ENCODE results near the gene C7orf57.

The C7orf57 gene

GRCh38 chr7:48091506-48092433, 56.4 kb downstream of the C7orf57 start:
- Histone ChIP-seq H3K4me2 (ENCODE audit: low read length, poor library complexity, severe bottlenecking) (no peak overlapping the region), H3K36me3 (ENCODE audit: control insufficient read depth in 1 of 2, insufficient read depth in 2 of 2, low read depth in 1 of 2, low read length in 2 of 2) (peaks cover 17 to 44% of the 10 kb centered on the region in 2 experiments), H3K27me3 (ENCODE audit: control insufficient read depth in 1 of 2, insufficient read depth in 1 of 2, low read length in 2 of 2) (no peaks in the 10 kb centered on the region), H3K4me3 (ENCODE audit: insufficient read depth in 1 of 2, low read depth in 1 of 2, low read length in 2 of 2) (no peak overlapping the region), H2BK12ac (ENCODE audit: low read length in 2 of 2) (peak overlapping the region in 1 of 2 experiments; percentile 22), H3K27ac (ENCODE audit: low read length, poor library complexity, severe bottlenecking) (no peak overlapping the region), H3K9me3 (ENCODE audit: control insufficient read depth, low read length) (no peaks in the 10 kb centered on the region), H2BK120ac (ENCODE audit: low read depth, low read length) (no peak overlapping the region), H4K91ac (ENCODE audit: low read length) (no peak overlapping the region), H3K79me1 (replicated peaks; ENCODE audit: low read length, poor library complexity, severe bottlenecking) (peaks cover 23% of the 10 kb centered on the region), H4K8ac (ENCODE audit: low read length) (no peak overlapping the region), H3K14ac (ENCODE audit: low read length in 2 of 2) (no peak overlapping the region), H3K23ac (ENCODE audit: low read length in 2 of 2) (no peak overlapping the region), H2BK5ac (ENCODE audit: low read depth, low read length, poor library complexity, severe bottlenecking) (no peak overlapping the region), H3K9ac (ENCODE audit: low read length) (no peak overlapping the region), H3K4me1 (ENCODE audit: control insufficient read depth, insufficient read depth, low read depth, low read length) (peaks cover 24% of the 10 kb centered on the region), H2BK15ac (ENCODE audit: low read depth, poor library complexity, severe bottlenecking) (no peak overlapping the region), H2AK5ac (ENCODE audit: low read length, severe bottlenecking) (peak overlapping the region; percentile 6), H3K4ac (ENCODE audit: low read depth in 1 of 2, low read length in 2 of 2) (no peak overlapping the region), H2AFZ (ENCODE audit: low read depth, low read length) (no peak overlapping the region), H3K18ac (ENCODE audit: low read depth in 1 of 2, low read length in 2 of 2) (no peak overlapping the region)
- DNase-seq = no peak
- 87% methylated on average over 10 of the region's 10 CpGs for WGBS

GRCh38 chr7:48094861-48095293, 59.5 kb downstream of the C7orf57 start:
- Histone ChIP-seq H3K4ac (ENCODE audit: low read depth in 1 of 2, low read length in 2 of 2) (no peak overlapping the region), H3K23ac (ENCODE audit: low read length in 2 of 2) (no peak overlapping the region), H2BK12ac (ENCODE audit: low read length in 2 of 2) (no peak overlapping the region), H2BK5ac (ENCODE audit: low read depth, low read length, poor library complexity, severe bottlenecking) (peak overlapping the region; percentile 79), H3K36me3 (ENCODE audit: control insufficient read depth in 1 of 2, insufficient read depth in 2 of 2, low read depth in 1 of 2, low read length in 2 of 2) (peaks cover 23 to 72% of the 10 kb centered on the region in 2 experiments), H3K4me2 (ENCODE audit: low read length, poor library complexity, severe bottlenecking) (no peak overlapping the region), H3K4me3 (ENCODE audit: insufficient read depth in 1 of 2, low read depth in 1 of 2, low read length in 2 of 2) (no peak overlapping the region), H3K9ac (ENCODE audit: low read length) (no peak overlapping the region), H3K9me3 (ENCODE audit: control insufficient read depth, low read length) (no peaks in the 10 kb centered on the region), H2AK5ac (ENCODE audit: low read length, severe bottlenecking) (peak overlapping the region; percentile 90), H2AFZ (ENCODE audit: low read depth, low read length) (no peak overlapping the region), H3K27ac (ENCODE audit: low read length, poor library complexity, severe bottlenecking) (peak overlapping the region; percentile 90), H3K4me1 (ENCODE audit: control insufficient read depth, insufficient read depth, low read depth, low read length) (peaks cover 18% of the 10 kb centered on the region), H4K91ac (ENCODE audit: low read length) (no peak overlapping the region), H3K14ac (ENCODE audit: low read length in 2 of 2) (no peak overlapping the region), H3K79me1 (replicated peaks; ENCODE audit: low read length, poor library complexity, severe bottlenecking) (peaks cover 30% of the 10 kb centered on the region), H2BK120ac (ENCODE audit: low read depth, low read length) (no peak overlapping the region), H4K8ac (ENCODE audit: low read length) (no peak overlapping the region), H3K18ac (ENCODE audit: low read depth in 1 of 2, low read length in 2 of 2) (no peak overlapping the region), H2BK15ac (ENCODE audit: low read depth, poor library complexity, severe bottlenecking) (no peak overlapping the region), H3K27me3 (ENCODE audit: control insufficient read depth in 1 of 2, insufficient read depth in 1 of 2, low read length in 2 of 2) (no peaks in the 10 kb centered on the region)
- 24% methylated on average over 3 of the region's 3 CpGs for WGBS
- peak; percentile 58 for DNase-seq

- no peak overlapping the region for H2BK12ac ChIP-seq (ENCODE audit: low read length in 2 of 2)
- no peaks in the 10 kb centered on the region for H3K27me3 ChIP-seq (ENCODE audit: control insufficient read depth in 1 of 2, insufficient read depth in 1 of 2, low read length in 2 of 2)
- H3K9ac ChIP-seq (ENCODE audit: low read length) = no peak overlapping the region
- peak overlapping the region; percentile 86 for H2AK5ac ChIP-seq (ENCODE audit: low read length, severe bottlenecking)
- H4K8ac ChIP-seq (ENCODE audit: low read length) = no peak overlapping the region
- H3K14ac ChIP-seq (ENCODE audit: low read length in 2 of 2) = no peak overlapping the region
- H2BK5ac ChIP-seq (ENCODE audit: low read depth, low read length, poor library complexity, severe bottlenecking) = no peak overlapping the region
- peaks cover 28% of the 10 kb centered on the region for H3K79me1 ChIP-seq (replicated peaks; ENCODE audit: low read length, poor library complexity, severe bottlenecking)
- WGBS = 95% methylated on average over 2 of the region's 2 CpGs
- H2BK15ac ChIP-seq (ENCODE audit: low read depth, poor library complexity, severe bottlenecking) = no peak overlapping the region
- no peak overlapping the region for H3K4ac ChIP-seq (ENCODE audit: low read depth in 1 of 2, low read length in 2 of 2)
- no peak overlapping the region for H3K18ac ChIP-seq (ENCODE audit: low read depth in 1 of 2, low read length in 2 of 2)
- no peak overlapping the region for H2AFZ ChIP-seq (ENCODE audit: low read depth, low read length)
- no peak overlapping the region for H3K4me3 ChIP-seq (ENCODE audit: insufficient read depth in 1 of 2, low read depth in 1 of 2, low read length in 2 of 2)
- DNase-seq = no peak
- H2BK120ac ChIP-seq (ENCODE audit: low read depth, low read length) = no peak overlapping the region
- H4K91ac ChIP-seq (ENCODE audit: low read length) = no peak overlapping the region
- no peak overlapping the region for H3K23ac ChIP-seq (ENCODE audit: low read length in 2 of 2)
- no peak overlapping the region for H3K4me2 ChIP-seq (ENCODE audit: low read length, poor library complexity, severe bottlenecking)
- H3K4me1 ChIP-seq (ENCODE audit: control insufficient read depth, insufficient read depth, low read depth, low read length) = peaks cover 19% of the 10 kb centered on the region
- no peaks in the 10 kb centered on the region for H3K9me3 ChIP-seq (ENCODE audit: control insufficient read depth, low read length)
- peaks cover 23 to 72% of the 10 kb centered on the region in 2 experiments for H3K36me3 ChIP-seq (ENCODE audit: control insufficient read depth in 1 of 2, insufficient read depth in 2 of 2, low read depth in 1 of 2, low read length in 2 of 2)
- no peak overlapping the region for H3K27ac ChIP-seq (ENCODE audit: low read length, poor library complexity, severe bottlenecking)
Measured at GRCh38 chr7:48096273-48096672, 60.9 kb downstream of the C7orf57 start.

- H3K36me3 ChIP-seq (ENCODE audit: control insufficient read depth in 1 of 2, insufficient read depth in 2 of 2, low read depth in 1 of 2, low read length in 2 of 2) = peaks cover 29 to 74% of the 10 kb centered on the region in 2 experiments
- no peak overlapping the region for H3K14ac ChIP-seq (ENCODE audit: low read length in 2 of 2)
- no peak overlapping the region for H3K23ac ChIP-seq (ENCODE audit: low read length in 2 of 2)
- peak overlapping the region in 1 of 2 experiments; percentile 17 for H3K4ac ChIP-seq (ENCODE audit: low read depth in 1 of 2, low read length in 2 of 2)
- no peak overlapping the region for H2BK120ac ChIP-seq (ENCODE audit: low read depth, low read length)
- H4K8ac ChIP-seq (ENCODE audit: low read length) = no peak overlapping the region
- peak overlapping the region; percentile 58 for H2AK5ac ChIP-seq (ENCODE audit: low read length, severe bottlenecking)
- no peaks in the 10 kb centered on the region for H3K9me3 ChIP-seq (ENCODE audit: control insufficient read depth, low read length)
- no peak overlapping the region for H3K18ac ChIP-seq (ENCODE audit: low read depth in 1 of 2, low read length in 2 of 2)
- H3K4me1 ChIP-seq (ENCODE audit: control insufficient read depth, insufficient read depth, low read depth, low read length) = peaks cover 20% of the 10 kb centered on the region
- H3K27ac ChIP-seq (ENCODE audit: low read length, poor library complexity, severe bottlenecking) = no peak overlapping the region
- peaks cover 28% of the 10 kb centered on the region for H3K79me1 ChIP-seq (replicated peaks; ENCODE audit: low read length, poor library complexity, severe bottlenecking)
- H2BK12ac ChIP-seq (ENCODE audit: low read length in 2 of 2) = peak overlapping the region in 1 of 2 experiments; percentile 10
- no peak overlapping the region for H2AFZ ChIP-seq (ENCODE audit: low read depth, low read length)
- H2BK5ac ChIP-seq (ENCODE audit: low read depth, low read length, poor library complexity, severe bottlenecking) = no peak overlapping the region
- no peak for DNase-seq
- no peak overlapping the region for H3K4me2 ChIP-seq (ENCODE audit: low read length, poor library complexity, severe bottlenecking)
- WGBS = 64% methylated on average over 5 of the region's 6 CpGs
- H4K91ac ChIP-seq (ENCODE audit: low read length) = no peak overlapping the region
- H2BK15ac ChIP-seq (ENCODE audit: low read depth, poor library complexity, severe bottlenecking) = no peak overlapping the region
- H3K4me3 ChIP-seq (ENCODE audit: insufficient read depth in 1 of 2, low read depth in 1 of 2, low read length in 2 of 2) = no peak overlapping the region
- peak overlapping the region; percentile 22 for H3K9ac ChIP-seq (ENCODE audit: low read length)
- H3K27me3 ChIP-seq (ENCODE audit: control insufficient read depth in 1 of 2, insufficient read depth in 1 of 2, low read length in 2 of 2) = no peaks in the 10 kb centered on the region
Measured at GRCh38 chr7:48097521-48098231, 62.3 kb downstream of the C7orf57 start.
